ENCODE results near the gene NALCN.

DNA sequence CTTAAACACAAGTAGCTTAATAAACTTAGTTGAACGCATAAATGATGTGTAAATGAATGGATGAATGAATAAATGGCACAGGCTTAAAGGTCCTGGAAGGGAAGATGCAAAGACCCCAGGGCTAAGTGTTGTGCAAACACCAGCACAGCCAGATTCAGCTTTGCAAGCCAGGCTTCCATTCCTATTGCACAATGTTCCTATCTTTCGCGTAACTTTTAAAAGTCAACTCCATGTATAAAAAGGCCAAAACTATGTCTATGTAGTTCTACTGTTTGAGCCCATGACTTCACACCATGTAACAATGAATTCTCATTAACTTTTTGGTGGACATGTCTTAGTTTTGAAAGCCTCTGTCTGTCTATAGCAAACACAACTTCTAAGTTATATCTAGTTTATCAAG, 226.0 kb downstream of the NALCN start:
- TF ChIP-seq, protein P1, sequence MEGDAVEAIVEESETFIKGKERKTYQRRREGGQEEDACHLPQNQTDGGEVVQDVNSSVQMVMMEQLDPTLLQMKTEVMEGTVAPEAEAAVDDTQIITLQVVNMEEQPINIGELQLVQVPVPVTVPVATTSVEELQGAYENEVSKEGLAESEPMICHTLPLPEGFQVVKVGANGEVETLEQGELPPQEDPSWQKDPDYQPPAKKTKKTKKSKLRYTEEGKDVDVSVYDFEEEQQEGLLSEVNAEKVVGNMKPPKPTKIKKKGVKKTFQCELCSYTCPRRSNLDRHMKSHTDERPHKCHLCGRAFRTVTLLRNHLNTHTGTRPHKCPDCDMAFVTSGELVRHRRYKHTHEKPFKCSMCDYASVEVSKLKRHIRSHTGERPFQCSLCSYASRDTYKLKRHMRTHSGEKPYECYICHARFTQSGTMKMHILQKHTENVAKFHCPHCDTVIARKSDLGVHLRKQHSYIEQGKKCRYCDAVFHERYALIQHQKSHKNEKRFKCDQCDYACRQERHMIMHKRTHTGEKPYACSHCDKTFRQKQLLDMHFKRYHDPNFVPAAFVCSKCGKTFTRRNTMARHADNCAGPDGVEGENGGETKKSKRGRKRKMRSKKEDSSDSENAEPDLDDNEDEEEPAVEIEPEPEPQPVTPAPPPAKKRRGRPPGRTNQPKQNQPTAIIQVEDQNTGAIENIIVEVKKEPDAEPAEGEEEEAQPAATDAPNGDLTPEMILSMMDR (IDR thresholded peaks at IDR 0.05): no peak
- TF ChIP-seq POLR2A (IDR thresholded peaks at IDR 0.05): no peak

Measured in lower leg skin (tissue), 3 donors.